ENCODE data around the gene HBP1.
"Not testable (repeated sequence)": the region's sequence is repeated elsewhere in the genome, so short reads cannot be mapped to it uniquely, and the experiment has no call there.

The HBP1 gene

GRCh38 chr7:107168233-107169119 lies at the start of gene HBP1:
Gene HBP1 (plus strand): TSS chr7:107169003. CDS start chr7:107179894, 10,891 bp downstream.
- peak; percentile 99 for DNase-seq (ENCODE audit: low spot score)

- DNase-seq (ENCODE audit: low spot score): no peak
These were observed 49.3 kb upstream of the HBP1 start for GRCh38 chr7:107119376-107120105.

GRCh38 chr7:107122486-107122911 lies 46.3 kb upstream of the HBP1 start:
- DNase-seq (ENCODE audit: low spot score): no peak

- no peak for DNase-seq (ENCODE audit: low spot score)
These were observed 45.4 kb upstream of the HBP1 start for GRCh38 chr7:107123392-107123791.

- no peak for DNase-seq (ENCODE audit: low spot score)
These were observed 43.3 kb upstream of the HBP1 start for GRCh38 chr7:107125475-107125874.

GRCh38 chr7:107128217-107128616 lies 40.6 kb upstream of the HBP1 start:
- DNase-seq (ENCODE audit: low spot score): no peak

- no peak for DNase-seq (ENCODE audit: low spot score)
These were observed 40.1 kb upstream of the HBP1 start for GRCh38 chr7:107128748-107129147.

- DNase-seq (ENCODE audit: low spot score): no peak
These were observed 38.1 kb upstream of the HBP1 start for GRCh38 chr7:107130487-107131220.

GRCh38 chr7:107133396-107133795 lies 35.4 kb upstream of the HBP1 start:
- no peak for DNase-seq (ENCODE audit: low spot score)

GRCh38 chr7:107138696-107139420 lies 29.9 kb upstream of the HBP1 start:
- DNase-seq (ENCODE audit: low spot score): no peak

- DNase-seq (ENCODE audit: low spot score): not testable (repeated sequence)
These were observed 24.9 kb upstream of the HBP1 start for GRCh38 chr7:107143875-107144274.

- DNase-seq (ENCODE audit: low spot score): no peak
These were observed 23.6 kb upstream of the HBP1 start for GRCh38 chr7:107145067-107145838.

GRCh38 chr7:107147464-107148393 lies 21.1 kb upstream of the HBP1 start:
- DNase-seq (ENCODE audit: low spot score): peak; percentile 40

- DNase-seq (ENCODE audit: low spot score): no peak
These were observed 20.1 kb upstream of the HBP1 start for GRCh38 chr7:107148721-107149120.

GRCh38 chr7:107149863-107150262 lies 18.9 kb upstream of the HBP1 start:
- DNase-seq (ENCODE audit: low spot score): no peak

GRCh38 chr7:107150375-107151073 lies 18.3 kb upstream of the HBP1 start:
- peak; percentile 68 for DNase-seq (ENCODE audit: low spot score)

- no peak for DNase-seq (ENCODE audit: low spot score)
These were observed 17.3 kb upstream of the HBP1 start for GRCh38 chr7:107151538-107151937.

GRCh38 chr7:107152011-107152410 lies 16.8 kb upstream of the HBP1 start:
- no peak for DNase-seq (ENCODE audit: low spot score)

GRCh38 chr7:107154826-107155225 lies 14.0 kb upstream of the HBP1 start:
- no peak for DNase-seq (ENCODE audit: low spot score)
